Stimulated activated CD4-positive, alpha-beta T cell treated with anti-CD3 and anti-CD28 coated beads, Interleukin-2, amount 100 ng/mL, for 4 hours (primary cell): ENCODE results near the gene NPB.

Experiments used
- DNase-seq: peaks from one replicate; pipeline ENCODE4 v3.0.0-alpha.2; 2020; ENCODE audit warnings: low read depth

Gene NPB

GRCh38 chr17:81926451-81927151, 24.6 kb downstream of the NPB start:
- DNase-seq = peak; percentile 66

- peak; percentile 38 for DNase-seq
Observed at GRCh38 chr17:81927152-81927652, 25.2 kb downstream of the NPB start.

GRCh38 chr17:81927653-81928543, 25.9 kb downstream of the NPB start, which contains the start of gene MAFG:
Gene MAFG, minus strand, starts transcription at chr17:81927735. Its CDS starts 4,550 bp downstream, at chr17:81923185.
- DNase-seq = peak; percentile 82

GRCh38 chr17:81928544-81929252, 26.7 kb downstream of the NPB start:
- DNase-seq = no peak

GRCh38 chr17:81929253-81930141, 27.5 kb downstream of the NPB start:
- no peak for DNase-seq

- DNase-seq = no peak
Observed at GRCh38 chr17:81930142-81931125, 28.4 kb downstream of the NPB start.

GRCh38 chr17:81931189-81931556, 29.1 kb downstream of the NPB start:
- no peak for DNase-seq

GRCh38 chr17:81931557-81932332, 29.7 kb downstream of the NPB start:
- no peak for DNase-seq

GRCh38 chr17:81932333-81932983, 30.4 kb downstream of the NPB start:
- DNase-seq = no peak

GRCh38 chr17:81933178-81933699, 31.2 kb downstream of the NPB start:
- no peak for DNase-seq

- DNase-seq = no peak
Observed at GRCh38 chr17:81934098-81934757, 32.2 kb downstream of the NPB start.

GRCh38 chr17:81934850-81935708, 33.0 kb downstream of the NPB start:
- no peak for DNase-seq

GRCh38 chr17:81935709-81936084, 33.7 kb downstream of the NPB start:
- no peak for DNase-seq

GRCh38 chr17:81939218-81939617, 37.2 kb downstream of the NPB start:
- no peak for DNase-seq

GRCh38 chr17:81939881-81940385, 37.9 kb downstream of the NPB start:
- DNase-seq = no peak

- DNase-seq = no peak
Observed at GRCh38 chr17:81940538-81941483, 38.8 kb downstream of the NPB start.
